B cell (primary cell): Measurements from ENCODE around the gene TMEM119.

Experiments
- CTCF ChIP-seq: fragments of 200-600 bp; IDR thresholded peaks from one replicate; pipeline ENCODE4 v1.8.0; 2022; ENCODE audit warnings: antibody characterized with exemption, mild to moderate bottlenecking
- EZH2 ChIP-seq: IDR thresholded peaks from 2 replicates; pipeline ENCODE4 v1.6.1; 2012; ENCODE audit warnings: borderline replicate concordance, low read depth, mild to moderate bottlenecking, moderate library complexity, low read length; ENCODE audit not compliant: insufficient read depth, poor library complexity, severe bottlenecking

DNA sequence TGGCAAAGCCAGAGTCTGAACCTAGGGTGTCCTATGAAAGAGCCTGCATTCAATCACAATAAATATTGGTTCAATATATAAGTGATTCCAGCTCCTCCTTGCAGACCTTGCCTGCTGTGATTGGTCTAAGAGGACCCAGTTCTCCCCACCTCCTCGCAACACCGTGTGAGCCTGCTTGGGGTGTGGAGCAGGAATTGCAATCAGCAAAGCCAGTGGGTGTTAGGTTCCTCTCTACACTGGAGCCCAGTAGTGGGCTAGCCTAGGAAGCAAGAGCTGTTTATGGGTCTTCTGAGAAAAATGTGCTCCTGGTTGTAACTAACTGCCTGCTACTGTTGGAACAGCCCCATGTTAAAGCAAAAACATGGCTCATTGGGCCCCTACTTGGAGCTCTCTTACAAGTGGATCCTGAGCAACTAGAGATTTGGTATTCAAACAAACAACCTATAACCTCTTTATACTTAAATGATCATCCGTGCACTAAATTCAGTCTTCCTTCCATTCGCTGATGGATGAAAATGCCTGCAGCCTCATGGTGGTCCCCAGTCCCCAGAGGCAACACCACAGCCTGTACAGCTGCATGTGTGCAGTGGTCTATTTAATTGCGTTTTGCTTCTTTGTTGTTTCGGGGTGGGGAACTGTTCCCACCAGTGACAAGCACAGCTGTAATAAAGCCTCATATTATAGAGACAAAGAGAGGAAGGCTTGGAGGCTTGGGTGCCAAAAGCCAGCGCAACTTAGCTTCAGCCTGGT lies 39.5 kb upstream of the TMEM119 start:
- TF ChIP-seq CTCF (no peak), EZH2 (no peak)
